ENCODE data around the gene NDUFC1. TPM values are rescaled to one million over a fixed set of nuclear protein-coding genes. Genes with fewer than 3 reads are reported as not detected.

NDUFC1 gene
- total RNA-seq, 1 donor from 2014 or later = 36.8 TPM

GRCh38 chr4:139278912-139279759 lies 23.1 kb downstream of the NDUFC1 start:
- no peak for DNase-seq (ENCODE audit: low read depth)
- peak overlapping the region; percentile 50 for H3K4me3 ChIP-seq (ENCODE audit: low read depth, low read length)
- H3K36me3 ChIP-seq (ENCODE audit: control insufficient read depth, insufficient read depth, low read length) = no peaks in the 10 kb centered on the region
- no peak for TF ChIP-seq CTCF (IDR thresholded peaks at IDR 0.05; ENCODE audit: insufficient read depth, low read length, poor library complexity, severe bottlenecking)
- H3K27me3 ChIP-seq (ENCODE audit: control insufficient read depth, insufficient read depth, low read length) = peaks cover 7% of the 10 kb centered on the region

GRCh38 chr4:139278485-139278884 lies 23.8 kb downstream of the NDUFC1 start:
- H3K4me3 ChIP-seq (ENCODE audit: low read depth, low read length) = no peak overlapping the region
- no peak for DNase-seq (ENCODE audit: low read depth)
- H3K36me3 ChIP-seq (ENCODE audit: control insufficient read depth, insufficient read depth, low read length) = no peaks in the 10 kb centered on the region
- TF ChIP-seq CTCF (IDR thresholded peaks at IDR 0.05; ENCODE audit: insufficient read depth, low read length, poor library complexity, severe bottlenecking) = no peak
- H3K27me3 ChIP-seq (ENCODE audit: control insufficient read depth, insufficient read depth, low read length) = peaks cover 7% of the 10 kb centered on the region

- H3K4me3 ChIP-seq (ENCODE audit: low read depth, low read length) = no peak overlapping the region
- no peak for TF ChIP-seq CTCF (IDR thresholded peaks at IDR 0.05; ENCODE audit: insufficient read depth, low read length, poor library complexity, severe bottlenecking)
- no peaks in the 10 kb centered on the region for H3K36me3 ChIP-seq (ENCODE audit: control insufficient read depth, insufficient read depth, low read length)
- DNase-seq (ENCODE audit: low read depth) = no peak
- peaks cover 7% of the 10 kb centered on the region for H3K27me3 ChIP-seq (ENCODE audit: control insufficient read depth, insufficient read depth, low read length)
These were observed 27.0 kb downstream of the NDUFC1 start for GRCh38 chr4:139275281-139275735.

GRCh38 chr4:139274790-139275189 lies 27.5 kb downstream of the NDUFC1 start:
- no peak for TF ChIP-seq CTCF (IDR thresholded peaks at IDR 0.05; ENCODE audit: insufficient read depth, low read length, poor library complexity, severe bottlenecking)
- peaks cover 5% of the 10 kb centered on the region for H3K27me3 ChIP-seq (ENCODE audit: control insufficient read depth, insufficient read depth, low read length)
- no peak overlapping the region for H3K4me3 ChIP-seq (ENCODE audit: low read depth, low read length)
- no peak for DNase-seq (ENCODE audit: low read depth)
- H3K36me3 ChIP-seq (ENCODE audit: control insufficient read depth, insufficient read depth, low read length) = no peaks in the 10 kb centered on the region

- Histone ChIP-seq H3K36me3 (ENCODE audit: control insufficient read depth, insufficient read depth, low read length) (no peaks in the 10 kb centered on the region), H3K4me3 (ENCODE audit: low read depth, low read length) (no peak overlapping the region), H3K27me3 (ENCODE audit: control insufficient read depth, insufficient read depth, low read length) (no peaks in the 10 kb centered on the region)
- TF ChIP-seq CTCF (IDR thresholded peaks at IDR 0.05; ENCODE audit: insufficient read depth, low read length, poor library complexity, severe bottlenecking) = no peak
- DNase-seq (ENCODE audit: low read depth) = no peak
These were observed 28.4 kb downstream of the NDUFC1 start for GRCh38 chr4:139273835-139274234.
